MV-4-11 (cell line): ENCODE results near the gene NLRC5.

Experiments
- DNase-seq: peaks from one replicate; lab custom pipeline; 2025; lab: John Stamatoyannopoulos, UW

NLRC5 gene

GRCh38 chr16:57126411-57126810 is 137.1 kb downstream of the NLRC5 start:
- DNase-seq = no peak

- DNase-seq = no peak
Observed at GRCh38 chr16:57127037-57127763, 137.8 kb downstream of the NLRC5 start.

DNA sequence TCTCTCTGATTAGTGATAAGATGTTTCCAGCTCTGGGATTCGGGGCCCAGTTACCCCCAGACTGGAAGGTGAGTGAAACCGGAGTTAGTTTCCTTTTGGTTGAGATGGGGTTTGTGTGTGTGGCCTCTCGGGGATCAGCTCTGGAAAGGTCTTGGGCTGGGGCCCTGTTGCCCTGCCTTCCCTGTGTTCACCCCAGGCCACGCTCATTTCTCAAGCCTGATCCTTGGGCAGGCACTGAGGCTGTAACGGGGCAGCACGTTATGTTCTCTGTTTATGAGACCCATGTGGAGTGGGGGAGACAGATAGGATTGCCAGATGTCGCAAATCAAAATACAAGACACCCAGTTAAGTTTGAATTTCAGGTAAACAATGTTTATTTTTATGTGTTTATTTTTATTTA is 138.5 kb downstream of the NLRC5 start:
- DNase-seq = no peak

- DNase-seq = no peak
Observed at GRCh38 chr16:57128771-57129389, 139.5 kb downstream of the NLRC5 start.

GRCh38 chr16:57130950-57131321 is 141.6 kb downstream of the NLRC5 start:
- no peak for DNase-seq

- no peak for DNase-seq
Observed at GRCh38 chr16:57131351-57131970, 142.1 kb downstream of the NLRC5 start.

GRCh38 chr16:57132470-57132869 is 143.1 kb downstream of the NLRC5 start:
- DNase-seq = peak; percentile 32

DNA sequence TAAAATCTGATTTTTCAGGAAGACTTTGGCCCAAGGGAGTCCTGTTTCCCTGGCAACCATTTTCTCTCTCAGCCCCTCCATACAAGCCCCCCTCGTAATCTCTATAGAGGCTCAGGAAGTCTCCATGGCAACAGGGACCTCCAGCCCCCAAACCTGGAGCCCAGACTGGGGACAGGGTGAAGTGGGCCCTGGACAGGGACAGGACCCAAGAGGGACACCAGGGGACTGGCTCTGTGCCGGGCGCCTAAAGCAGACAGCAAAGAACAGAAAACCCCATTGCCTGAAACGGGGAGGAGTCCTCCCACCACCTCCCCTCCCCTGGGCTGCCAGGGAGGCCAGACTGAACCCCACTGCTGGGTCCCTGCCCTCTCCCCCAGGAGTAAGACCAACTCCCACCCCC is 143.7 kb downstream of the NLRC5 start:
- no peak for DNase-seq
